ENCODE measurements around the gene P2RX2.

Gene P2RX2

GRCh38 chr12:132658149-132658894 is 39.7 kb downstream of the P2RX2 start:
- in situ Hi-C loops (cut with HindIII; ENCODE audit: low sequenced_read_pairs): no loop called here
- DNase-seq (ENCODE audit: low read depth, low spot score): no peak
- TF ChIP-seq, protein P1, sequence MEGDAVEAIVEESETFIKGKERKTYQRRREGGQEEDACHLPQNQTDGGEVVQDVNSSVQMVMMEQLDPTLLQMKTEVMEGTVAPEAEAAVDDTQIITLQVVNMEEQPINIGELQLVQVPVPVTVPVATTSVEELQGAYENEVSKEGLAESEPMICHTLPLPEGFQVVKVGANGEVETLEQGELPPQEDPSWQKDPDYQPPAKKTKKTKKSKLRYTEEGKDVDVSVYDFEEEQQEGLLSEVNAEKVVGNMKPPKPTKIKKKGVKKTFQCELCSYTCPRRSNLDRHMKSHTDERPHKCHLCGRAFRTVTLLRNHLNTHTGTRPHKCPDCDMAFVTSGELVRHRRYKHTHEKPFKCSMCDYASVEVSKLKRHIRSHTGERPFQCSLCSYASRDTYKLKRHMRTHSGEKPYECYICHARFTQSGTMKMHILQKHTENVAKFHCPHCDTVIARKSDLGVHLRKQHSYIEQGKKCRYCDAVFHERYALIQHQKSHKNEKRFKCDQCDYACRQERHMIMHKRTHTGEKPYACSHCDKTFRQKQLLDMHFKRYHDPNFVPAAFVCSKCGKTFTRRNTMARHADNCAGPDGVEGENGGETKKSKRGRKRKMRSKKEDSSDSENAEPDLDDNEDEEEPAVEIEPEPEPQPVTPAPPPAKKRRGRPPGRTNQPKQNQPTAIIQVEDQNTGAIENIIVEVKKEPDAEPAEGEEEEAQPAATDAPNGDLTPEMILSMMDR (IDR thresholded peaks at IDR 0.05; ENCODE audit: low read depth, low read length): no peak
- H3K4me3 ChIP-seq (ENCODE audit: low read depth, low read length): no peak overlapping the region

GRCh38 chr12:132659146-132659545 is 40.6 kb downstream of the P2RX2 start:
- H3K4me3 ChIP-seq (ENCODE audit: low read depth, low read length): no peak overlapping the region
- in situ Hi-C loops (cut with HindIII; ENCODE audit: low sequenced_read_pairs): no loop called here
- DNase-seq (ENCODE audit: low read depth, low spot score): no peak
- TF ChIP-seq, protein P1 (IDR thresholded peaks at IDR 0.05; ENCODE audit: low read depth, low read length): no peak

DNA sequence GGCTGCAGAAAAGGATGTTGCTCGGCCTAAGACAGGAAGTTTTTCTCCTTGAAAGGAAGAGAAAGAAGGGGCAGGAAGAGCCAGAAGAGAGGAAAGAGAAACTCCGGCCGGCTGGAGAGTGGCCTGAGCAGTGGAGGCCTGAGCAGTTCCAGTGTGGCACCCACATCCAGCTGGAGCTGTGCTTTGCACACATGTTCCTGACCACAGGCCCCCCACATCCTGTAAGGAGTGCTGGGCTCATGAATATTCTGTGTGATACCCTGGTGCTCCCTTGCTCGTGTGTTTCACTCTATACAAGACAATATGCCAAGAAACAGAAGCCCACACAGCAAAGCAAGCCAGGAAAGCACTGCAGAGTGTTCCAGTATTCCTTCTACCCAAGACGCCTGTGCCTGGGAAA is 41.5 kb downstream of the P2RX2 start:
- in situ Hi-C loops (cut with HindIII; ENCODE audit: low sequenced_read_pairs): no loop called here
- H3K4me3 ChIP-seq (ENCODE audit: low read depth, low read length): no peak overlapping the region
- DNase-seq (ENCODE audit: low read depth, low spot score): no peak
- TF ChIP-seq, protein P1 (IDR thresholded peaks at IDR 0.05; ENCODE audit: low read depth, low read length): no peak

GRCh38 chr12:132660996-132661395 is 42.4 kb downstream of the P2RX2 start:
- in situ Hi-C loops (cut with HindIII; ENCODE audit: low sequenced_read_pairs): no loop called here
- TF ChIP-seq, protein P1 (IDR thresholded peaks at IDR 0.05; ENCODE audit: low read depth, low read length): no peak

GRCh38 chr12:132661972-132662371 is 43.4 kb downstream of the P2RX2 start:
- TF ChIP-seq, protein P1 (IDR thresholded peaks at IDR 0.05; ENCODE audit: low read depth, low read length): no peak
- in situ Hi-C loops (cut with HindIII; ENCODE audit: low sequenced_read_pairs): no loop called here
- no peak overlapping the region for H3K4me3 ChIP-seq (ENCODE audit: low read depth, low read length)
- DNase-seq (ENCODE audit: low read depth, low spot score): no peak

More at GRCh38 chr12:132660996-132661395, 42.4 kb downstream of the P2RX2 start:
- no peak overlapping the region for H3K4me3 ChIP-seq (ENCODE audit: low read depth, low read length)
- DNase-seq (ENCODE audit: low read depth, low spot score): no peak

DNA sequence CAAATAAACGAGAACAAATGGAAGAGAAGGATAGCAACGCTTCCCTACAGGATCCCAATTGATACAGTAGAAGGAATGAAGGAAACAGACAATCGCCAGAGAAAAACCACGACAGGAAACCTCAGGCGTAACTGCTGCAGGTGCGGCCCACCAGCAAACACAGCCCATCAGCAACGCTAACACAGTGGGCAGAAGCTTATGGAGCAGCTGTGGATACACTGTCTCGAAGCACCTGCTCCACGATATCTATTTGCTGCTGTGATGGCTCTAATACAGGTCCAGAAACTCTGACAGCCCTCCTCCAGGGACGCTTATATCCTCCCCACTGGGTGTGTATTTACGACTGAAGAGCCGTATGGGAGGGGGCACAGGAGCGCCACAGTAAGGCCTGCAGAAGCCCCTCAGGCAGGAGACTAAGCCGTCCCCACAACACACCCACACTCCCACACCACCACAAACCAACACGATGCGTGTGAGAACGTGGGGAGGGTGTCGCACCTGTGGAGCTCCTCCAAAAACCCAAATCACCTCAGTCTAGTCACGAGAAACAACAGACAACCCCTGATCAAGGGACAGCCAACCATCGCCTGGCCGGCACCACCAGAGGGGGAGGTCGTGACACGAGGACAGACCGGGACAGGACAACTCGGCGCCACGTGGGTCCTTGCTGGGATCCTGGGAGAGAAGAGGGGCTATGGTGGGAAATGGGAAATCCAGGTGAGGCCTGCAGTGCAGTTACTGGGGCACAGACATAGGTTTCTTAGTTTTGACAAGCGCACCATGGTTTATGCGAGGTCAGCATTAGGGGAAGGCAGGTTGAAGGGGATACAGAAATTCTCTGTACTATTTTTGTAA is 44.6 kb downstream of the P2RX2 start:
- in situ Hi-C loops (cut with HindIII; ENCODE audit: low sequenced_read_pairs): no loop called here
- no peak for DNase-seq (ENCODE audit: low read depth, low spot score)
- no peak overlapping the region for H3K4me3 ChIP-seq (ENCODE audit: low read depth, low read length)
- TF ChIP-seq, protein P1 (IDR thresholded peaks at IDR 0.05; ENCODE audit: low read depth, low read length): no peak
